ENCODE data around the gene IL6R.

The IL6R gene

GRCh38 chr1:154423988-154424326, 18.8 kb downstream of the IL6R start:
- in situ Hi-C loops (cut with MboI; ENCODE audit: low sequenced_read_pairs): no loop called here

- in situ Hi-C loops (cut with MboI; ENCODE audit: low sequenced_read_pairs): no loop called here
These were observed 20.0 kb downstream of the IL6R start for GRCh38 chr1:154425172-154425571.

- in situ Hi-C loops (cut with MboI; ENCODE audit: low sequenced_read_pairs): no loop called here
These were observed 22.3 kb downstream of the IL6R start for GRCh38 chr1:154427173-154428139.

GRCh38 chr1:154429118-154429517, 24.0 kb downstream of the IL6R start:
- in situ Hi-C loops (cut with MboI; ENCODE audit: low sequenced_read_pairs): no loop called here

- in situ Hi-C loops (cut with MboI; ENCODE audit: low sequenced_read_pairs): no loop called here
These were observed 24.9 kb downstream of the IL6R start for GRCh38 chr1:154429841-154430611.

GRCh38 chr1:154430903-154431302, 25.8 kb downstream of the IL6R start:
- in situ Hi-C loops (cut with MboI; ENCODE audit: low sequenced_read_pairs): no loop called here

GRCh38 chr1:154431586-154432373, 26.6 kb downstream of the IL6R start:
- in situ Hi-C loops (cut with MboI; ENCODE audit: low sequenced_read_pairs): no loop called here

- in situ Hi-C loops (cut with MboI; ENCODE audit: low sequenced_read_pairs): no loop called here
These were observed 28.1 kb downstream of the IL6R start for GRCh38 chr1:154433161-154433764.

- in situ Hi-C loops (cut with MboI; ENCODE audit: low sequenced_read_pairs): no loop called here
These were observed 29.4 kb downstream of the IL6R start for GRCh38 chr1:154434346-154435085.

GRCh38 chr1:154435599-154436200, 30.6 kb downstream of the IL6R start:
- in situ Hi-C loops (cut with MboI; ENCODE audit: low sequenced_read_pairs): no loop called here

- in situ Hi-C loops (cut with MboI; ENCODE audit: low sequenced_read_pairs): no loop called here
These were observed 31.3 kb downstream of the IL6R start for GRCh38 chr1:154436433-154436832.

- in situ Hi-C loops (cut with MboI; ENCODE audit: low sequenced_read_pairs): no loop called here
These were observed 35.1 kb downstream of the IL6R start for GRCh38 chr1:154440036-154440804.

GRCh38 chr1:154441241-154441888, 36.2 kb downstream of the IL6R start:
- in situ Hi-C loops (cut with MboI; ENCODE audit: low sequenced_read_pairs): no loop called here

GRCh38 chr1:154442006-154442740, 37.0 kb downstream of the IL6R start:
- in situ Hi-C loops (cut with MboI; ENCODE audit: low sequenced_read_pairs): no loop called here

GRCh38 chr1:154443274-154444013, 38.3 kb downstream of the IL6R start:
- in situ Hi-C loops (cut with MboI; ENCODE audit: low sequenced_read_pairs): no loop called here

GRCh38 chr1:154445040-154445472, 39.9 kb downstream of the IL6R start:
- in situ Hi-C loops (cut with MboI; ENCODE audit: low sequenced_read_pairs): no loop called here

- in situ Hi-C loops (cut with MboI; ENCODE audit: low sequenced_read_pairs): no loop called here
These were observed 41.1 kb downstream of the IL6R start for GRCh38 chr1:154446292-154446691.
